NCI-H526 (cell line): Measurements from ENCODE around the gene CALB2.
A peak's percentile ranks its signal among the peaks of the same experiment; 100 is the strongest.
"Not testable (repeated sequence)": the region's sequence is repeated elsewhere in the genome, so short reads cannot be mapped to it uniquely, and the experiment has no call there.

ENCODE experiments used
- DNase-seq, 2 experiments: peaks; one replicate each; lab custom pipeline; 2025; lab: John Stamatoyannopoulos, UW

The CALB2 gene

GRCh38 chr16:71352963-71353460 is 5.5 kb upstream of the CALB2 start:
- no peak for DNase-seq

- no peak for DNase-seq
Observed at GRCh38 chr16:71353736-71354135, 4.8 kb upstream of the CALB2 start.

GRCh38 chr16:71354156-71354555 is 4.4 kb upstream of the CALB2 start:
- DNase-seq, result no peak

- DNase-seq, result no peak
Observed at GRCh38 chr16:71356051-71356740, 2.3 kb upstream of the CALB2 start.

- not testable (repeated sequence) for DNase-seq
Observed at GRCh38 chr16:71356936-71357335, 1.6 kb upstream of the CALB2 start.

GRCh38 chr16:71357681-71358080 is 842 bp upstream of the CALB2 start:
- DNase-seq, result peak in 1 of 2 experiments; percentile 4

GRCh38 chr16:71359431-71359830 is 908 bp downstream of the CALB2 start:
- no peak for DNase-seq

GRCh38 chr16:71360378-71360777 is 1.9 kb downstream of the CALB2 start:
- DNase-seq, result no peak

- no peak for DNase-seq
Observed at GRCh38 chr16:71364133-71364681, 5.7 kb downstream of the CALB2 start.

- no peak for DNase-seq
Observed at GRCh38 chr16:71365021-71365420, 6.5 kb downstream of the CALB2 start.

- DNase-seq, result peak; percentile 40 to 71
Observed at GRCh38 chr16:71367241-71367976, 8.9 kb downstream of the CALB2 start.

- no peak for DNase-seq
Observed at GRCh38 chr16:71368958-71369357, 10.4 kb downstream of the CALB2 start.

GRCh38 chr16:71369494-71369893 is 11.0 kb downstream of the CALB2 start:
- peak in 1 of 2 experiments; percentile 6 for DNase-seq

- no peak for DNase-seq
Observed at GRCh38 chr16:71371237-71371636, 12.7 kb downstream of the CALB2 start.

GRCh38 chr16:71373073-71373472 is 14.6 kb downstream of the CALB2 start:
- DNase-seq, result no peak

GRCh38 chr16:71376465-71377157 is 18.1 kb downstream of the CALB2 start:
- no peak for DNase-seq

GRCh38 chr16:71379711-71380110 is 21.2 kb downstream of the CALB2 start:
- DNase-seq, result no peak

- no peak for DNase-seq
Observed at GRCh38 chr16:71380831-71381230, 22.3 kb downstream of the CALB2 start.

GRCh38 chr16:71383054-71383773 is 24.7 kb downstream of the CALB2 start:
- DNase-seq, result no peak

GRCh38 chr16:71384073-71384724 is 25.7 kb downstream of the CALB2 start:
- DNase-seq, result no peak
